GM23338 (cell line): ENCODE data around the gene SIPA1. TPM values are rescaled to one million over a fixed set of nuclear protein-coding genes. Genes with fewer than 3 reads are reported as not detected.
A peak's percentile ranks its signal among the peaks of the same experiment; 100 is the strongest.
"Not testable (repeated sequence)": the region's sequence is repeated elsewhere in the genome, so short reads cannot be mapped to it uniquely, and the experiment has no call there.

Experiments
- ATAC-seq: fragments of 200-7000 bp; cut with Tn5 transposase; 3 replicates; pipeline ENCODE4 v1.9.1; 2020
- DNase-seq: peaks from one replicate; pipeline ENCODE4 v3.0.0-alpha.2; 2015; ENCODE audit warnings: low spot score
- H2AFZ ChIP-seq: fragments of 200-600 bp; sonication (generic); 2 replicates; pipeline ENCODE4 v1.8.0; 2016; ENCODE audit warnings: antibody characterized with exemption, mild to moderate bottlenecking, moderate library complexity
- H3F3A ChIP-seq: fragments of 200-600 bp; sonication (generic); replicated peaks from 2 replicates; pipeline ENCODE4 v1.8.0; 2017; ENCODE audit warnings: antibody characterized with exemption, mixed run types, low read depth
- H3K27ac ChIP-seq: fragments of 200-600 bp; sonication (generic); 2 replicates; pipeline ENCODE4 v1.6.1; 2016; ENCODE audit warnings: low read depth
- H3K27me3 ChIP-seq: fragments of 200-600 bp; sonication (generic); 2 replicates; pipeline ENCODE4 v1.8.0; 2016; ENCODE audit warnings: mild to moderate bottlenecking, mixed run types, moderate library complexity; ENCODE audit not compliant: insufficient read depth
- H3K36me3 ChIP-seq: fragments of 200-600 bp; sonication (generic); 2 replicates; pipeline ENCODE4 v1.8.0; 2016; ENCODE audit warnings: mild to moderate bottlenecking; ENCODE audit not compliant: insufficient read depth
- H3K4me1 ChIP-seq: fragments of 200-600 bp; sonication (generic); 2 replicates; pipeline ENCODE4 v1.8.0; 2016; ENCODE audit warnings: mild to moderate bottlenecking, moderate library complexity; ENCODE audit not compliant: insufficient read depth
- H3K4me2 ChIP-seq: fragments of 200-600 bp; sonication (generic); 2 replicates; pipeline ENCODE4 v1.7.1; 2017; ENCODE audit warnings: mixed run types
- H3K4me3 ChIP-seq: fragments of 200-600 bp; sonication (generic); 2 replicates; pipeline ENCODE4 v1.6.1; 2016; ENCODE audit warnings: mixed run types
- H3K79me2 ChIP-seq: fragments of 200-600 bp; sonication (generic); replicated peaks from 2 replicates; pipeline ENCODE4 v1.8.0; 2017; ENCODE audit warnings: mild to moderate bottlenecking; ENCODE audit not compliant: insufficient read depth
- H3K9me2 ChIP-seq: fragments of 200-600 bp; sonication (generic); 2 replicates; pipeline ENCODE4 v1.8.0; 2017; ENCODE audit not compliant: insufficient read depth
- H4K20me1 ChIP-seq: fragments of 200-600 bp; sonication (generic); replicated peaks from 2 replicates; pipeline ENCODE4 v1.8.0; 2017; ENCODE audit warnings: mild to moderate bottlenecking; ENCODE audit not compliant: insufficient read depth
- H3K27ac Mint-ChIP-seq: 2 replicates; pipeline ENCODE4 v1.8.0; 2020; ENCODE audit warnings: inconsistent platforms, mild to moderate bottlenecking, moderate library complexity, mixed read lengths
- H3K27me3 Mint-ChIP-seq: 3 replicates; pipeline ENCODE4 v1.8.0; 2022; ENCODE audit warnings: low read depth, mild to moderate bottlenecking, moderate library complexity, mixed read lengths, inconsistent platforms; ENCODE audit not compliant: insufficient read depth, poor library complexity
- H3K36me3 Mint-ChIP-seq: 3 replicates; pipeline ENCODE4 v1.8.0; 2021; ENCODE audit warnings: low read depth, mild to moderate bottlenecking, inconsistent platforms, moderate library complexity, mixed read lengths
- H3K4me1 Mint-ChIP-seq: 3 replicates; pipeline ENCODE4 v1.8.0; 2020; ENCODE audit warnings: mild to moderate bottlenecking, inconsistent platforms, mixed read lengths
- H3K4me3 Mint-ChIP-seq: 3 replicates; pipeline ENCODE4 v1.8.0; 2021; ENCODE audit warnings: moderate library complexity, mild to moderate bottlenecking, inconsistent platforms, mixed read lengths
- H3K9me3 Mint-ChIP-seq: 3 replicates; pipeline ENCODE4 v1.8.0; 2020; ENCODE audit warnings: moderate library complexity, mild to moderate bottlenecking, inconsistent platforms, mixed read lengths
- EZH2phosphoT487 ChIP-seq: fragments of 200-600 bp; sonication (generic); IDR thresholded peaks from one replicate; pipeline ENCODE4 v1.8.1; 2018; ENCODE audit warnings: antibody characterized with exemption; ENCODE audit not compliant: unreplicated experiment
- JUNB ChIP-seq: IDR thresholded peaks from one replicate; pipeline ENCODE4 v1.6.1; 2016; ENCODE audit warnings: antibody characterized with exemption; ENCODE audit not compliant: unreplicated experiment
- POLR2AphosphoS5 ChIP-seq: IDR thresholded peaks from 2 replicates; pipeline ENCODE4 v1.6.1; 2016; ENCODE audit warnings: antibody characterized with exemption, low read depth
- STAT1 ChIP-seq: IDR thresholded peaks from one replicate; pipeline ENCODE4 v1.6.1; 2016; ENCODE audit warnings: antibody characterized with exemption; ENCODE audit not compliant: unreplicated experiment
- ZNF114 ChIP-seq: fragments of 250-450 bp; sonication (Bioruptor Pico); IDR thresholded peaks from 2 replicates; pipeline ENCODE4 v1.5.0; 2020; ENCODE audit warnings: mild to moderate bottlenecking, moderate library complexity
- ZNF331 ChIP-seq: fragments of 250-450 bp; sonication (Bioruptor Pico); IDR thresholded peaks from 2 replicates; pipeline ENCODE4 v1.5.0; 2020; ENCODE audit warnings: low read depth, mild to moderate bottlenecking, moderate library complexity
- polyA plus RNA-seq: library from polyadenylated mRNA; unstranded; fragments of >200 nt; fragmentation: Nextera tagmentation; extraction: Ambion mirVana; gene quantifications from 2 replicates; pipeline ENCODE4 v1.2.1, GENCODE V29; 2016
- total RNA-seq: library from RNA; depleted of rRNA; stranded (reverse); fragments of >200 nt; shearing (Covaris generic); gene quantifications from 2 replicates; pipeline ENCODE4 v1.2.3, GENCODE V29; 2014
- TF ChIP-seq, protein P1 (sequence below): IDR thresholded peaks from 2 replicates; pipeline ENCODE4 v1.6.1; 2016; ENCODE audit warnings: antibody characterized with exemption
- TF ChIP-seq, protein P2 (sequence below), 2 experiments: fragments of 200-600 bp in 1 of 2; sonication (generic) in 1 of 2; conservative IDR thresholded peaks; 2 replicates each; pipeline versions ENCODE4 v1.5.1 to v1.6.1; 2016 to 2017; ENCODE audit warnings: antibody characterized with exemption in 2 of 2, low read depth in 2 of 2, mild to moderate bottlenecking in 2 of 2, moderate library complexity in 1 of 2

Gene SIPA1
- total and polyA plus RNA-seq, 2 experiments from 2014 or later: 50.1 to 54.6 TPM

DNA sequence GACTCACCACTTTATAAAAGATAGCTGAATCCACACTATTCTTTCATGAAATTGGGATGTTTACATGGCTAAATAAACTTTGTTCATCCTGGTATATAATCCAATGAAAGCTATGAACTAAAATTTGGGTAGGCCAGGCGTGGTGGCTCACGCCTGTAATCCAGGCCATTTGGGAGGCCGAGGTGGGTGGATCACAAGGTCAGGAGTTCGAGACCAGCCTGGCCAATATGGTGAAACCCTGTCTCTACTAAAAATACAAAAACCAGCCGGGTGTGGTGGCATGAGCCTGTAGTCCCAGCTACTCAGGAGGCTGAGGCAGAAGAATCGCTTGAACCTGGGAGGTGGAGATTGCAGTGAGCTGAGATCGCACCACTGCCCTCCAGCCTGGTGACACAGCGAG lies 53.9 kb downstream of the SIPA1 start:
- H3K36me3 Mint-ChIP-seq, H3K36me3 ChIP-seq, DNase-seq, H3K27ac ChIP-seq, H3K9me3 Mint-ChIP-seq, H3K27ac Mint-ChIP-seq, H3K79me2 ChIP-seq, H3K4me3 Mint-ChIP-seq, H3F3A ChIP-seq, H3K4me1 Mint-ChIP-seq, H3K4me1 ChIP-seq, H3K4me2 ChIP-seq, H4K20me1 ChIP-seq, H3K4me3 ChIP-seq, H3K27me3 ChIP-seq, H3K9me2 ChIP-seq, ATAC-seq, H3K27me3 Mint-ChIP-seq: not testable (repeated sequence)
- H2AFZ ChIP-seq: peak overlapping the region; percentile 97; the same call in 1 of the 2 replicates

DNA sequence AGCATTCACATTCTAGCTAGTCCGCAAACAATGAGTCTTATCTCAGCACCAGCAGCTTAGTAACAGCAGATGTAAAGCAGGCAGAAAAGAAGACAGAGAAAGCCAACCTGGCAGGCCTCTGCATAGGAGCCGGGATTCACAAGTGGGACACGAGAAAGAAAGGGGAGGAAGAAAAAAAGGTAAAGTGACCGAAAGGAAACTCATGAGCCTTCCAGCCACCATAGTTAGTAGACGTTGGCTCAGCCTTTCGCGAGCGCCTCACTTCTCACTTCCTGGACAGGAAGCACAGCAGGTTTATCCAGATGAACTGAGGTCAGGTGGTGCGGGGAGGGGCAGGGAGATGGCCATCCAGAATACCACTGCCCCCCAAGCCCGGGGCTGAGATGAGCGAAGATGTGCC lies 54.5 kb downstream of the SIPA1 start:
- H3K4me1 ChIP-seq: no peaks in the 10 kb centered on the region
- peak; percentile 6 for DNase-seq
- no peak overlapping the region for H3K4me2 ChIP-seq
- H3K27me3 ChIP-seq: no peaks in the 10 kb centered on the region
- H3K27me3 Mint-ChIP-seq: no peaks in the 10 kb centered on the region
- H3F3A ChIP-seq: no peaks in the 10 kb centered on the region
- H3K4me3 Mint-ChIP-seq: no peak overlapping the region; the same call in 2 of the 3 replicates
- H3K36me3 ChIP-seq: no peaks in the 10 kb centered on the region
- H2AFZ ChIP-seq: peak overlapping the region; percentile 97; the same call in 1 of the 2 replicates
- H3K36me3 Mint-ChIP-seq: no peaks in the 10 kb centered on the region
- no peaks in the 10 kb centered on the region for H3K9me2 ChIP-seq
- H4K20me1 ChIP-seq: no peaks in the 10 kb centered on the region
- H3K27ac Mint-ChIP-seq: no peak overlapping the region; the same call in 1 of the 2 replicates
- no peak; the same call in 2 of the 3 replicates for ATAC-seq
- no peaks in the 10 kb centered on the region; the same call in 2 of the 3 replicates for H3K9me3 Mint-ChIP-seq
- H3K79me2 ChIP-seq: no peaks in the 10 kb centered on the region
- H3K4me1 Mint-ChIP-seq: peaks cover 8% of the 10 kb centered on the region
- H3K4me3 ChIP-seq: no peak overlapping the region
- no peak overlapping the region for H3K27ac ChIP-seq
- TF ChIP-seq, protein P1, sequence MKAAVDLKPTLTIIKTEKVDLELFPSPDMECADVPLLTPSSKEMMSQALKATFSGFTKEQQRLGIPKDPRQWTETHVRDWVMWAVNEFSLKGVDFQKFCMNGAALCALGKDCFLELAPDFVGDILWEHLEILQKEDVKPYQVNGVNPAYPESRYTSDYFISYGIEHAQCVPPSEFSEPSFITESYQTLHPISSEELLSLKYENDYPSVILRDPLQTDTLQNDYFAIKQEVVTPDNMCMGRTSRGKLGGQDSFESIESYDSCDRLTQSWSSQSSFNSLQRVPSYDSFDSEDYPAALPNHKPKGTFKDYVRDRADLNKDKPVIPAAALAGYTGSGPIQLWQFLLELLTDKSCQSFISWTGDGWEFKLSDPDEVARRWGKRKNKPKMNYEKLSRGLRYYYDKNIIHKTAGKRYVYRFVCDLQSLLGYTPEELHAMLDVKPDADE: no peak
- TF ChIP-seq ZNF331 (CRISPR knock-in tag) (no peak), STAT1 (no peak), POLR2AphosphoS5 (no peak), EZH2phosphoT487 (no peak), JUNB (no peak), ZNF114 (no peak)
- TF ChIP-seq, protein P2, sequence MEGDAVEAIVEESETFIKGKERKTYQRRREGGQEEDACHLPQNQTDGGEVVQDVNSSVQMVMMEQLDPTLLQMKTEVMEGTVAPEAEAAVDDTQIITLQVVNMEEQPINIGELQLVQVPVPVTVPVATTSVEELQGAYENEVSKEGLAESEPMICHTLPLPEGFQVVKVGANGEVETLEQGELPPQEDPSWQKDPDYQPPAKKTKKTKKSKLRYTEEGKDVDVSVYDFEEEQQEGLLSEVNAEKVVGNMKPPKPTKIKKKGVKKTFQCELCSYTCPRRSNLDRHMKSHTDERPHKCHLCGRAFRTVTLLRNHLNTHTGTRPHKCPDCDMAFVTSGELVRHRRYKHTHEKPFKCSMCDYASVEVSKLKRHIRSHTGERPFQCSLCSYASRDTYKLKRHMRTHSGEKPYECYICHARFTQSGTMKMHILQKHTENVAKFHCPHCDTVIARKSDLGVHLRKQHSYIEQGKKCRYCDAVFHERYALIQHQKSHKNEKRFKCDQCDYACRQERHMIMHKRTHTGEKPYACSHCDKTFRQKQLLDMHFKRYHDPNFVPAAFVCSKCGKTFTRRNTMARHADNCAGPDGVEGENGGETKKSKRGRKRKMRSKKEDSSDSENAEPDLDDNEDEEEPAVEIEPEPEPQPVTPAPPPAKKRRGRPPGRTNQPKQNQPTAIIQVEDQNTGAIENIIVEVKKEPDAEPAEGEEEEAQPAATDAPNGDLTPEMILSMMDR (conservative IDR thresholded peaks at IDR 0.05; ENCODE audit: low read depth in 2 of 2): no peak
